Stomach (tissue), 9 donors: ENCODE results near the gene ENOX1. TPM values are rescaled to one million over a fixed set of nuclear protein-coding genes. Genes with fewer than 3 reads are reported as not detected.
"Not testable (repeated sequence)": the region's sequence is repeated elsewhere in the genome, so short reads cannot be mapped to it uniquely, and the experiment has no call there.

Experiments used
- DNase-seq, 2 donors: peaks; one replicate each; pipeline versions ENCODE4 v3.0.0 to v3.0.0-alpha.2; 2013 to 2019
- H3K27ac ChIP-seq, 5 donors: fragments of 200-600 bp in 4 of 5; sonication (generic) in 4 of 5; one replicate each; pipeline ENCODE4 v1.5.1; 2013 to 2019; ENCODE audit warnings: mild to moderate bottlenecking in 1 of 5, moderate library complexity in 1 of 5
- H3K27me3 ChIP-seq, 3 donors: fragments of 200-600 bp; sonication (generic); one replicate each; pipeline ENCODE4 v1.5.1; 2017 to 2019; ENCODE audit warnings: mixed run types in 1 of 3
- H3K36me3 ChIP-seq, 4 donors: fragments of 200-600 bp; sonication (generic); 1 replicate in 3 of 4; 2 replicates in 1 of 4; pipeline ENCODE4 v1.5.1; 2016 to 2019
- H3K4me1 ChIP-seq, 4 donors: fragments of 200-600 bp; sonication (generic); one replicate each; pipeline ENCODE4 v1.5.1; 2016 to 2019
- H3K4me3 ChIP-seq, 4 donors: fragments of 200-600 bp; sonication (generic) in 3 of 4; one replicate each; pipeline ENCODE4 v1.5.1; 2016 to 2019; ENCODE audit warnings: mild to moderate bottlenecking in 1 of 4
- H3K9me3 ChIP-seq, 4 donors: fragments of 200-600 bp; sonication (generic); one replicate each; pipeline ENCODE4 v1.5.1; 2016 to 2019
- CTCF ChIP-seq, 7 experiments: fragments of 450-650 bp in 4 of 7; fragments of 200-600 bp in 3 of 7; sonication (generic) in 3 of 7; IDR thresholded peaks; one replicate each; pipeline ENCODE4 v1.5.1; 2016 to 2019; ENCODE audit warnings: antibody characterized with exemption in 7 of 7, control low read depth in 2 of 7, mild to moderate bottlenecking in 1 of 7
- EP300 ChIP-seq: sonication (generic); formaldehyde crosslinking; IDR thresholded peaks from one replicate; pipeline ENCODE4 v1.6.1; 2017; ENCODE audit warnings: antibody characterized with exemption
- POLR2A ChIP-seq, 4 donors: fragments of 450-650 bp; IDR thresholded peaks; one replicate each; pipeline ENCODE4 v1.6.1; 2016; ENCODE audit warnings: antibody characterized with exemption in 4 of 4, control low read depth in 2 of 4, mild to moderate bottlenecking in 1 of 4, moderate library complexity in 1 of 4
- POLR2AphosphoS5 ChIP-seq, 3 donors: sonication (generic); formaldehyde crosslinking; IDR thresholded peaks; one replicate each; pipeline ENCODE4 v1.6.1; 2016; ENCODE audit warnings: antibody characterized with exemption in 3 of 3
- WGBS, 5 donors: extraction: QIAGEN DNeasy Blood & Tissue Kit in 3 of 5; methylation state at CpG; one replicate each; pipeline versions ENCODE4 v1.1.5 to v1.1.7; 2013 to 2018; 5-methylcytosine and 5-hydroxymethylcytosine counted together
- intact Hi-C: fragments of 100-400 bp; cut with DNase I; formaldehyde crosslinking; loops from one replicate; pipeline ENCODE4 v1.15.1; 2023; ENCODE audit warnings: low total_unique reads
- polyA plus RNA-seq, 3 donors: library from polyadenylated mRNA; stranded (reverse); fragments of 200-250 nt; gene quantifications; one replicate each; pipeline ENCODE4 v1.2.3, GENCODE V29; 2013
- total RNA-seq, 5 donors: library from RNA; depleted of rRNA; stranded (reverse); fragments of >200 nt; gene quantifications; one replicate each; pipeline versions ENCODE4 v1.1.0 to v1.2.3, GENCODE V29; 2014 to 2016
- donor health status: healthy with polysubstance abuse.
- donor health status: Bipolar disorder and iron deficiency.
- donor health status: healthy.

ENOX1 gene
- total and polyA plus RNA-seq, 8 donors, result 0.46 to 6.2 (median 1.4) TPM; not detected in 1

DNA sequence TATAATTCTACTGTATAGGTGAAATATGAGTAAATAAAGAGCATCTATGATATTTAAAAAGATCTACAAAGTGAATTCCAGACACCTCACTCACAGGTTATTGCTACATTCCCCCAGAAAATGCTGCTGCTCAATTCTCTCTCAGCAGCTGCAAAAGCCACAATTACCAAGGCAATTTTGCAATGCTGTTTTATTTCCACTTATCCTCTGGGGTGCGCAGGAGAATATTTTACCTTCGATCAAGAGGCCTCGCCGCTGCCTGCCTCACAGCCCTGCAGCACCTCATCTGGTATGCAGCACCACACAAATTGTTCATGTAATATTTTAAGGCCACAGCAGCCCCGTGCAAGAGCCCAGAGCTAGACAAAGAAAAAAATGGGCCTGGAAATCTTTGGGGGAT is 430.2 kb downstream of the ENOX1 start:
- intact Hi-C loops, result no loop called here
- Histone ChIP-seq H3K36me3 (no peaks in the 10 kb centered on the region), H3K27me3 (no peaks in the 10 kb centered on the region), H3K4me1 (peaks cover 0 to 21% (median 0%) of the 10 kb centered on the region in 4 donors), H3K9me3 (no peaks in the 10 kb centered on the region), H3K27ac (no peak overlapping the region), H3K4me3 (no peak overlapping the region)
- TF ChIP-seq POLR2A (IDR thresholded peaks at IDR 0.05), result no peak
- TF ChIP-seq CTCF (IDR thresholded peaks at IDR 0.05), result no peak
- TF ChIP-seq POLR2AphosphoS5 (IDR thresholded peaks at IDR 0.05), result no peak
- no peak for TF ChIP-seq EP300
- WGBS, 5 donors, result 85 to 96% (median 90%) methylated on average over 5 of the region's 5 CpGs
- DNase-seq, result no peak

DNA sequence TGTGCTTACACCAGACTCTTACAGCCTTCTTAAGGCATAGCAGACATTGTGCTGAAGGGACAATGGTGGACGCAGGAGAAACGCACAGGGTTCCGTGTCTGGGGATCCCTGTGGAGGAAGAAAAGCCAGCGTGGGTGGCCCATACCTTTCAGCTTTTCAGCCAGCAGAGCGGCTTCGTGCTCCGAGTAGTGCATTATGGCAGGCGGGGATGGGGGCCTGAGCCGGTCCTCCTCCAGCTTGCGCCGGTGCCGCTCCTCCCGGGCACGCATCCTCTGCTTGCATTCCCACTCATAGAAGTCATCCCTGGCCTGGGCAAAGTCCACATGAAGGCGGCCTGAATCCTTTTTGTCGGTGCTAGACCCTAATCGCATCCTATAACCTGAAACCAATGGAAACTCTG is 431.0 kb downstream of the ENOX1 start:
- no peak overlapping the region for H3K27ac ChIP-seq
- no peak for TF ChIP-seq POLR2AphosphoS5 (IDR thresholded peaks at IDR 0.05)
- no peak for TF ChIP-seq POLR2A (IDR thresholded peaks at IDR 0.05)
- TF ChIP-seq CTCF (IDR thresholded peaks at IDR 0.05), result no peak
- TF ChIP-seq EP300, result no peak
- H3K4me1 ChIP-seq, result peaks cover 0 to 16% (median 0%) of the 10 kb centered on the region in 4 donors
- intact Hi-C loops, result no loop called here
- H3K9me3 ChIP-seq, result no peaks in the 10 kb centered on the region
- no peaks in the 10 kb centered on the region for H3K36me3 ChIP-seq
- 94 to 98% (median 96%) methylated on average over 17 of the region's 17 CpGs for WGBS, 5 donors
- DNase-seq, result no peak
- H3K4me3 ChIP-seq, result no peak overlapping the region
- H3K27me3 ChIP-seq, result no peaks in the 10 kb centered on the region

- TF ChIP-seq CTCF (IDR thresholded peaks at IDR 0.05) (no peak), EP300 (no peak), POLR2AphosphoS5 (IDR thresholded peaks at IDR 0.05) (no peak), POLR2A (IDR thresholded peaks at IDR 0.05) (no peak)
- intact Hi-C loops, result no loop called here
- Histone ChIP-seq H3K4me1 (peaks cover 0 to 9% (median 0%) of the 10 kb centered on the region in 4 donors), H3K9me3 (no peaks in the 10 kb centered on the region), H3K36me3 (no peaks in the 10 kb centered on the region), H3K4me3 (no peak overlapping the region), H3K27me3 (no peaks in the 10 kb centered on the region), H3K27ac (no peak overlapping the region)
- DNase-seq, result no peak
- 89 to 98% (median 95%) methylated on average over 3 of the region's 3 CpGs for WGBS, 5 donors
Observed at GRCh38 chr13:43354153-43354945, 432.4 kb downstream of the ENOX1 start.

GRCh38 chr13:43353631-43354030 is 433.1 kb downstream of the ENOX1 start:
- Histone ChIP-seq H3K9me3 (no peaks in the 10 kb centered on the region), H3K36me3 (no peaks in the 10 kb centered on the region), H3K27ac (no peak overlapping the region), H3K4me1 (peaks cover 0 to 9% (median 0%) of the 10 kb centered on the region in 4 donors), H3K4me3 (no peak overlapping the region), H3K27me3 (no peaks in the 10 kb centered on the region)
- TF ChIP-seq POLR2AphosphoS5 (IDR thresholded peaks at IDR 0.05) (no peak), EP300 (no peak), POLR2A (IDR thresholded peaks at IDR 0.05) (no peak), CTCF (IDR thresholded peaks at IDR 0.05) (no peak)
- no peak for DNase-seq
- WGBS, 5 donors, result 95 to 98% (median 97%) methylated on average over 4 of the region's 4 CpGs
- intact Hi-C loops, result no loop called here

DNA sequence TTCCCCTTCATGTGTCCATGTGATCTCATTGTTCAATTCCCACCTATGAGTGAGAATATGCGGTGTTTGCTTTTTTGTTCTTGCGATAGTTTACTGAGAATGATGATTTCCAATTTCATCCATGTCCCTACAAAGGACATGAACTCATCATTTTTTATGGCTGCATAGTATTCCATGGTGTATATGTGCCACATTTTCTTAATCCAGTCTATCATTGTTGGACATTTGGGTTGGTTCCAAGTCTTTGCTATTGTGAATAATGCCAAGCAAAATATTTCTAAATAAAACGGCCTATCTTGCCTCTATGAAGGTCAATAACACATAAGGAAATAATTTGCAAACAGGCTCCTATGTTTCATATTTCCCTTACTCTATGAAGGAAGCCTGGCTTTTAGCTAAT is 435.2 kb downstream of the ENOX1 start:
- H3K27ac ChIP-seq, H3K27me3 ChIP-seq, DNase-seq, H3K4me1 ChIP-seq, intact Hi-C loops, H3K4me3 ChIP-seq, H3K9me3 ChIP-seq, H3K36me3 ChIP-seq: not testable (repeated sequence)
- 39 to 77% (median 73%) methylated on average over 1 to 3 of the region's 3 CpGs for WGBS, 5 donors
